OCI-LY1 (cell line): Measurements from ENCODE around the gene TSTD1.

Experiments
- CTCF ChIP-seq: fragments of 200-600 bp; sonication (generic), shearing (Covaris generic); IDR thresholded peaks from 2 replicates; pipeline ENCODE4 v1.5.1; 2017; ENCODE audit warnings: mild to moderate bottlenecking, antibody characterized with exemption, low read length, moderate library complexity, mixed read lengths
- EZH2 ChIP-seq: fragments of 200-600 bp; sonication (generic), shearing (Covaris generic); IDR thresholded peaks from 2 replicates; pipeline ENCODE4 v1.8.0; 2017; ENCODE audit warnings: borderline replicate concordance, mixed run types, mild to moderate bottlenecking, antibody characterized with exemption, low read length, moderate library complexity, mixed read lengths

DNA sequence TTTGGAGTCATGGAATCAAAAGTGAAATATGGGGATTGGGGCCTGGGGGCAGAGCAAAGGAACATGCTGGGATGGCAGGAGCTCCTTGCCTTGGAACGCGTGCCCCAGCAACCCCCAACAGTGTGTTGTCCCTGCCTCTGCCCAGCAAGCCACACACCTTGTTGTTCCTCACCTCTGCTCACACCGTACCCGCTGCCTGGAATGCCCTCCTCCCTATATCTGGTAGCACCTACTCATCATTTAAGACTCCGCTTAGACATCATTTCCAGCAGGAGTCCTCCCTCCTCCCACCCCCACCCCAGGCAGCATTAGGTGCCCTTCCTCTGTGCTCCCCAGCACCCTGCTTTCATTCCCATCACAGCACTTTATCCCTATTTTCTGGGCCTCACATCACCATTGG, 42.8 kb upstream of the TSTD1 start:
- TF ChIP-seq CTCF: no peak
- no peak for TF ChIP-seq EZH2
